Measurements from ENCODE around the gene RNF32. TPM values are rescaled to one million over a fixed set of nuclear protein-coding genes. Genes with fewer than 3 reads are reported as not detected.

The RNF32 gene
- total RNA-seq, 4 donors from 2014 or later, result 0.30 to 4.2 (median 1.5) TPM

DNA sequence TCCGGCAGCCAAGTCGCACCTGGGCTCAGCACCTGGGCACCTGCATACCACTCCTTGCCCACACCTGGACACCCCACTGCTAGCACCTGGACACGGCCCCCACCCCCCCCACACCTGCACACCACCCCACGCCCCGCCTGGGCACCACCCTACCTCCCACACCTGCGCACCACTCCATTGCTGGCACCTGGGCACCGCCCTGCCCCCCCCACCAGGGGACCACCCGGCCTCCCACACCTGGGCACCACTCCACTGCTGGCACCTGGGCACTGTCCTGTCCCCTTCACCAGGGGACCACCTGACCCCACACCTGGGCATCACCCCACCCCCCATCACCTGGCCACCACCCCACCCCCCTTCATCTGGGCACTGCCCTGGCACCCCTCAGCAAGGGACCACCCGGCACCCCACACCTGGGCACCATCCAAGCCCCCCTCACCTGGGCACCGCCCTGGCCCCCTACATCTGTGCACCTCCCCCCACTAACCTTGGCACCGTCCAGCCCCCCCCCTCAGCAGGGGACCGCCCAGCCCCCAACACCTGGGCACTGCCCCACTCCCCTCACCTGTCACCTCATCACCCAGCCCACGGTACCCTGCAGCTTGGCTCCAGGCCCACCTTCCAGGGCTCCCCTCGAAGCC, 33.8 kb upstream of the RNF32 start:
- no peak overlapping the region for H3K4me3 ChIP-seq (ENCODE audit: low read depth, poor library complexity, severe bottlenecking)
- WGBS, 2 donors, result 79 to 85% methylated on average over 12 to 13 of the region's 14 CpGs
- intact Hi-C loops (cut with DNase I; ENCODE audit: low total_unique reads), result no loop called here
- DNase-seq (ENCODE audit: low spot score in 2 of 2), result no peak
- TF ChIP-seq, protein P1, sequence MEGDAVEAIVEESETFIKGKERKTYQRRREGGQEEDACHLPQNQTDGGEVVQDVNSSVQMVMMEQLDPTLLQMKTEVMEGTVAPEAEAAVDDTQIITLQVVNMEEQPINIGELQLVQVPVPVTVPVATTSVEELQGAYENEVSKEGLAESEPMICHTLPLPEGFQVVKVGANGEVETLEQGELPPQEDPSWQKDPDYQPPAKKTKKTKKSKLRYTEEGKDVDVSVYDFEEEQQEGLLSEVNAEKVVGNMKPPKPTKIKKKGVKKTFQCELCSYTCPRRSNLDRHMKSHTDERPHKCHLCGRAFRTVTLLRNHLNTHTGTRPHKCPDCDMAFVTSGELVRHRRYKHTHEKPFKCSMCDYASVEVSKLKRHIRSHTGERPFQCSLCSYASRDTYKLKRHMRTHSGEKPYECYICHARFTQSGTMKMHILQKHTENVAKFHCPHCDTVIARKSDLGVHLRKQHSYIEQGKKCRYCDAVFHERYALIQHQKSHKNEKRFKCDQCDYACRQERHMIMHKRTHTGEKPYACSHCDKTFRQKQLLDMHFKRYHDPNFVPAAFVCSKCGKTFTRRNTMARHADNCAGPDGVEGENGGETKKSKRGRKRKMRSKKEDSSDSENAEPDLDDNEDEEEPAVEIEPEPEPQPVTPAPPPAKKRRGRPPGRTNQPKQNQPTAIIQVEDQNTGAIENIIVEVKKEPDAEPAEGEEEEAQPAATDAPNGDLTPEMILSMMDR (IDR thresholded peaks at IDR 0.05), result no peak
- TF ChIP-seq POLR2A (IDR thresholded peaks at IDR 0.05), result no peak

DNA sequence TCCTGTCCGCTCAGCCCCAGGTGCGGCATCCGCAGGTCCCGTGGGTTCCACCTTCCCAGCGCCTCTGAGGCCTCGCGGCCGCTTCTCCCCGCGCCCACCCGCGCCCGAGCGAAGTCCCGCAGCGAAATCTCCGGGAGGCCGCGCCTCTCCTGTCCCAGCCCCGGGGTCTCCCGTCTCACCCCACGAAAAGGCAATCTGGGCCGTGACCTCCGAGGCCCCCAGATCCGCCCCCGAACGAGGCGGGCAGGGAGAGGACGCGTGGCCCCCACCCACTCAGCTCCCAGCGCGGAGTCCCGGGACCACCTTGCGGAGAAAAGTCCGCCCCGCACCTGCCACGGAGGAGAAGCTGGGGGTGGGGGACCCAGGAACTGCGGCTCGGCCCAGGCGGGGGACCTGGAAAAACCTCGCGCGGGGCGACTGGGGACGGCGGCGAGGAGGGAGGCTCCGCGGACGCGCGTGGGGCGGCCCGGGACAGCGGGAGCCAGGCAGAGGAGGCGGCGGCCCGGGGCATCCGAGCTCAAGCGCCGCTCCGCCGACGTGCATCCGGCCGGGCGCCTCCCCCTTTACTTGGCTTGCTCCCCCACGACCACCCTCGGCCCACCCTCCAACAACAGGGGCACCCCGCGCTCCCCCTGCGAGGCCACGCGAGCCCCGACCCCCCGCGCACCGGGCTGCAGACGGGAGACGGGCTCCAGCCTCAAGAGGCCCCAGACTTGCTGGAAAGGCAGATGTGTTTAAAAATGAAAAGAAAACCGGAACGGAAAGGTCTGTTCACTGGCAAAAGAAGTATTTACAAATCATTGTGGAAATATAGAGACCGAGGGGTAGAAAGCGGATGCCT, 33.0 kb upstream of the RNF32 start:
- no peak for TF ChIP-seq POLR2A (IDR thresholded peaks at IDR 0.05)
- TF ChIP-seq, protein P1 (IDR thresholded peaks at IDR 0.05), result no peak
- no peak overlapping the region for H3K4me3 ChIP-seq (ENCODE audit: low read depth, poor library complexity, severe bottlenecking)
- DNase-seq (ENCODE audit: low spot score in 2 of 2), result peak in 1 of 2 donors; percentile 74
- intact Hi-C loops (cut with DNase I; ENCODE audit: low total_unique reads), result no loop called here
- 26 to 41% methylated on average over 77 to 81 of the region's 84 CpGs for WGBS, 2 donors

DNA sequence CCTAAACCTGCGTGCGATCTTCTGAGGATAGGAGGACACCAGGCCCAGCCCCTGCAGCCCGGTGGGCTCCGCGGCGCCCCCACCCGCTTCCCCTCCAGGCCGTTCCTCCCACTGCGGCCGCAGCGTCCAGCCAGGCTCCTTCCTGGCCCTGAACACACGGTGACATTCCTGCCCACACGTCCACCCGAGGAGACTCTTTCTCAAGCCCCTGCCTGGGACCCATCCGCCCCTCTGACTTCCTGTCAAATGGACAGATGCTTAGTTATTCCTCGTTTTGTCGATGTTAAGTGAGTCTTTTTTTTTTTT, 32.4 kb upstream of the RNF32 start:
- H3K4me3 ChIP-seq (ENCODE audit: low read depth, poor library complexity, severe bottlenecking), result no peak overlapping the region
- no peak for DNase-seq (ENCODE audit: low spot score in 2 of 2)
- 21 to 33% methylated on average over 17 of the region's 17 CpGs for WGBS, 2 donors
- no peak for TF ChIP-seq POLR2A (IDR thresholded peaks at IDR 0.05)
- TF ChIP-seq, protein P1 (IDR thresholded peaks at IDR 0.05), result no peak
- intact Hi-C loops (cut with DNase I; ENCODE audit: low total_unique reads), result no loop called here

DNA sequence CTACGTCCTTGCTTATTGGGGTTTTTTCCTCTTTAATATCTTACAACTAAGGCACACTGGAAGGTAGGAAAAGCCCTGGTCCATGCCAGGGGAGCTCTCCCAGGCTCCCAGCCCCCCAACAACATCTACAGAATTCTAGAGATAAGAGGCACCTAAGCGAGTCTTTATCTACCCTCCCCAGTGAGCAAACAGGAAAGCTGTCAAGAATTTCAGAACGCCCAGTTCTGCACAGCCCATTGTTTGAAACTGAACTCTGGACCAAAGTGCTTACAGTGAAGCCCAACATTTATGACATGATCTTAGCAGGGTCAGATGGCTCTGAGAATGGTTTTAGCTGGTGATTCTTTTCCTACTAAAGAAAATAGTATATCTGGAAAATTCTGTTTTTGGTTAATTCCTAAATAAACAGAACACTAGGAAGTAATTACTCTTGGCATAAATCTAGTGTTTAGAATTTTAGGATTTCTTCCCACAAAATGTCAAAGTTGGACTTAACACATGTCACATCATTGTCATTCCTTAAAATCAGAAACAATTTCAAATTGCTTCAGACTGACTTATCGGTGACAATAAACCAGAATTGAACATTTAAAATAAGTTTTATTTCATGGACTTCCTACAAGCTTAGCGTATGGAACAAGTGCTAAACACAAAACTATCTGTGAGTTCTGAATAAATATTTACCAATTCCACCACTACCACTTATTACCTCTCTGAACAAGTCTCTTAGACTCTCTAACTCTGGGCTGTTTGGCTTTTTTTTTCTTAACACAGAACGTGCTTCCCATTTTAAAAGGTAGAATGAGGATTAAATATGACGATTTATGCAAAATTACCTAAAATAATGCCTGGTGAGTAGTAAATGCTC, 31.3 kb upstream of the RNF32 start:
- intact Hi-C loops (cut with DNase I; ENCODE audit: low total_unique reads), result no loop called here
- DNase-seq (ENCODE audit: low spot score in 2 of 2), result no peak
- 72 to 74% methylated on average over 7 of the region's 7 CpGs for WGBS, 2 donors
- H3K4me3 ChIP-seq (ENCODE audit: low read depth, poor library complexity, severe bottlenecking), result no peak overlapping the region
- TF ChIP-seq, protein P1 (IDR thresholded peaks at IDR 0.05), result no peak
- no peak for TF ChIP-seq POLR2A (IDR thresholded peaks at IDR 0.05)

DNA sequence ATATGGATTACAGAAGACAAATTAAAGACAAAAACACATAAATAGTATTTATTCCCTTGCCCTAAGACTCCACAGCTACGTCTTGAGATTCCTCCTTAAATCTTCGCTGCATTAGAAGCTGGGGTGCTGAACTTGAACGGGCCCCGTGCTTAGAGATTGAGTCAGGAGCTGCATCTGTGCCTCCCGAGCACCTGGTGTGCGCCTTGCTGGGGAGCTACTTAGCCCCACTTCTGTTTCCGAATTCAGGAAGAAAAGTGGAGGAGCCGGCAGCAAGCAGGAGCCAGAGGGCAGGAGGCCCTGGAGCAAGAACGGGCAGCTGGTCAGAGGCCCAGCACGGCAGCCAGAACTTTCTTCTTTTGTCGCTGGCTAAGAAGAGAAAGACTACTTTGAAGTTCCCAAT, 30.4 kb upstream of the RNF32 start:
- 73 to 85% methylated on average over 11 of the region's 11 CpGs for WGBS, 2 donors
- H3K4me3 ChIP-seq (ENCODE audit: low read depth, poor library complexity, severe bottlenecking), result no peak overlapping the region
- no peak for DNase-seq (ENCODE audit: low spot score in 2 of 2)
- TF ChIP-seq POLR2A (IDR thresholded peaks at IDR 0.05), result no peak
- TF ChIP-seq, protein P1 (IDR thresholded peaks at IDR 0.05), result no peak
- intact Hi-C loops (cut with DNase I; ENCODE audit: low total_unique reads), result no loop called here
